Tibial nerve (tissue), 4 donors: Measurements from ENCODE around the gene SPATA17.

Experiments used
- CTCF ChIP-seq, 5 experiments: fragments of 200-600 bp in 3 of 5; fragments of 450-650 bp in 2 of 5; sonication (generic) in 3 of 5; IDR thresholded peaks; one replicate each; pipeline ENCODE4 v1.5.1; 2016 to 2019; ENCODE audit warnings: antibody characterized with exemption in 5 of 5, mild to moderate bottlenecking in 3 of 5, moderate library complexity in 2 of 5
- EP300 ChIP-seq, 2 donors: sonication (generic); formaldehyde crosslinking; IDR thresholded peaks; one replicate each; pipeline ENCODE4 v1.6.1; 2017; ENCODE audit warnings: antibody characterized with exemption in 2 of 2, mild to moderate bottlenecking in 1 of 2
- POLR2A ChIP-seq, 2 donors: fragments of 450-650 bp; IDR thresholded peaks; one replicate each; pipeline ENCODE4 v1.6.1; 2017; ENCODE audit warnings: antibody characterized with exemption in 2 of 2, mild to moderate bottlenecking in 2 of 2, moderate library complexity in 2 of 2

GRCh38 chr1:217717959-217718358, 86.8 kb downstream of the SPATA17 start:
- TF ChIP-seq CTCF (IDR thresholded peaks at IDR 0.05) (no peak), POLR2A (IDR thresholded peaks at IDR 0.05) (no peak), EP300 (IDR thresholded peaks at IDR 0.05) (no peak)
